Stimulated activated CD8-positive, alpha-beta memory T cell treated with anti-CD3 and anti-CD28 coated beads, Interleukin-7, amount 100 ng/mL, for 1 hour (primary cell): ENCODE data around the gene DENND1A.

Experiments
- DNase-seq, 2 donors: peaks; one replicate each; pipeline ENCODE4 v3.0.0-alpha.2; 2020; ENCODE audit warnings: low read depth in 2 of 2

DENND1A gene

DNA sequence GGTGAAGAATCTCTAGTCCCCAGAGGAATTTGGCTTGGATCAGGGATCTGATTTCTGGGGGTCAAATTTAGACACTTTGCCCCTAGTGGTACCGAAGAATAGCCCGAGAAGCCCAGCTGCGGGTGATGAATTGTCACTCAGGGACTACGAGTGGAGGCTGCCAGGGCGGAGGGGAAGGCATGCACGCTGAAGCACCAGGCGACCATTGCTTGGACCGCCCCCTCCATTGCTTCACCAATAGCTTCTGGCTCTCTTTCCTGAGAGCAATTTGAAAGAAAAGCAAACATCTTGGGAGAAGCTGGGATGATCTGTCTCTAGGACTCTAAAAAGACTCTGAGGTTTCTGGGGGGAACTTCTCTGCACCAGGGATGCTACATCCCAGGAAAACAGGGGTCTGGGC lies 436.3 kb downstream of the DENND1A start:
- DNase-seq, result no peak

DNA sequence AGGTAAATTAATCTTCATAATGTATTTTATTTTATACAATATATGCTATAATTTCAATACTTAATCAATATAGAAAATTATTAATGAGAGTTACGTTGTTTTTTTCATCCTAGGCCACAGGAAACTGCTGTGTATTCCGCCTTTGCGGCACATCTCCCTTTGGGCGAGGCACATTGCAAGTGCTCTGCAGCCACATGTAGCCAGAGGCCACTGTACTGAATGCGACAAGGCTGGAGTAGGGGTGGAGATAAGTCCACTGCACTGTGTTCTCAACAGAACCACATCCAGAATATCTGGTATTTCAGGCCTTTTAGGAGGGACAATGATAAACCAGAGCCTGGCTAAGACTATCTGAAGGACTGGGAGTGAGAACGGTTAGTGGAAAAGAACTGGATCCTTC lies 439.2 kb downstream of the DENND1A start:
- no peak for DNase-seq

DNA sequence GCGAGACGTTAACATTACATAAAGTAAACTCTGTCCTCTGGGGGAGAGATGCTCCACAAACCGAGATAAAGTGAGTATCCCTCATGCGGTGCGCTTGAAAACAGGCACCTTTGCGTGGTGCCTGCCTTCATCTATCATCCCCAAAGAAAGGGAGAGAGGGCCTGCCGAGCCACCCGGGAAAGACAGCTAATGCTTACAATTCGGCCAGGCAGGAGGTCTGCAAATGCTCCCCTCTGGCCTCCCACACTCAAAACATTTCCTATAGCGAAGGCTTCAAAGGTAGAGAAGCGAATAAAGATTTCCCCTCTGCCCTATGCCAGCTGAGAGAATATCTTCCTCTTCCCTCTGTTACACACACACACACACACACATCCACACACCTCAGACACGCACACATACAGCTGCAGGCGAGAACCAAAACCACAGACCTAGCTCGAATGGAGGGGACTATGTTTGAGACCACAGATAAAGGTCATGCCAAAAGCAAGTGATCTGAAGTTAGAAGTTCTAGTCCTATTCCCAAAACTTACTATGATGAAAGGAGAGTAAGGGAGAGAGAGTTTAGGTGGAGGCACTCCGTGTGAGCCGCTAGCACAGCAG lies 441.1 kb downstream of the DENND1A start:
- no peak for DNase-seq

DNA sequence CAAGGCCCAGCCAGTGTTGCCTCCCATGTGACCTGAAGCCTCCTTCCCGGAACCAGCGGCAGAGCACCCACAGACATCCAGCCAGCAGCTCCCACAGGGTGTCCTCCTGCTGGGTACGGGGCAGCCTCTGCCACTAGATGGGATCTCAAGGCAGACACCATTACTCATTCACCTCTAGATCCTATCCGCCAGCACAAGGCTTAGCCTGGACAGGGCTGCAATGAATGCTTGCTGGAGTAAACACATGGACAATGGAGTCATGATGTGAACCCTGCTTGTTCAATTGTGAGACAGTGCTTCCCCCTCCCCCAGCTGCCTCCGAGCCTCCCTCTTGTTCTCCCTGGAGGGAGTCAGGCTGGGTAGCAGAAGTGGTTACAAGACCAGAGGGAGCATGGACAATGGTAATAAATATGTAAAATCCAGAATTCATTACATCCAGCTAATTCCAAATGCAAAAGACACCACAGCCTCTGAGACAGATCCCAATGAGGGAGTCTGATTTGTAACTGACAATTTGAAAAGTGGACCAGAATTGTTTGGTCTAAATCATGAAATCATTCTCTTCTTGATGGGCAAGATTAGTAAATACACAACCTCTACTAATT lies 441.9 kb downstream of the DENND1A start:
- no peak for DNase-seq

GRCh38 chr9:123486431-123486830 lies 443.5 kb downstream of the DENND1A start:
- DNase-seq, result no peak

- no peak for DNase-seq
These were observed 444.7 kb downstream of the DENND1A start for GRCh38 chr9:123485216-123485615.

DNA sequence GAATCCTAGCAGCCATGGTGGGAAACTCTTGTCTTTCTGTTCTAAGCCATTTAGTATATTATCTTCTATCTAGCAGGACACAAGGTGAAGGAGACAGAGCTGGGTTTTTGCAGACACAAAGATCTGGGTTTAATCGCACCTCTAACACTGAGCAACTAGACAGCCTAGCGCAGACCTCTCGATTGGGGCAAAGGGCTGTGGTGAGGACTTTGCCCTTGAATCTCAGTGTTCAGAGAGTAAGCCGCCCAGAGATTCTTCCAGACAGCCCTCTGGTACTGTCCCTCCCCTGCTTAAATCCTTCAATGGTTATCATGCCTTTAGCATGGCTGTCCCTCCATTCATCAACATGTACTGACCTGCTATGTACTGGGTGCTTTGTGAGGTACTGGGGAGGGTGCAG lies 445.8 kb downstream of the DENND1A start:
- DNase-seq, result no peak

DNA sequence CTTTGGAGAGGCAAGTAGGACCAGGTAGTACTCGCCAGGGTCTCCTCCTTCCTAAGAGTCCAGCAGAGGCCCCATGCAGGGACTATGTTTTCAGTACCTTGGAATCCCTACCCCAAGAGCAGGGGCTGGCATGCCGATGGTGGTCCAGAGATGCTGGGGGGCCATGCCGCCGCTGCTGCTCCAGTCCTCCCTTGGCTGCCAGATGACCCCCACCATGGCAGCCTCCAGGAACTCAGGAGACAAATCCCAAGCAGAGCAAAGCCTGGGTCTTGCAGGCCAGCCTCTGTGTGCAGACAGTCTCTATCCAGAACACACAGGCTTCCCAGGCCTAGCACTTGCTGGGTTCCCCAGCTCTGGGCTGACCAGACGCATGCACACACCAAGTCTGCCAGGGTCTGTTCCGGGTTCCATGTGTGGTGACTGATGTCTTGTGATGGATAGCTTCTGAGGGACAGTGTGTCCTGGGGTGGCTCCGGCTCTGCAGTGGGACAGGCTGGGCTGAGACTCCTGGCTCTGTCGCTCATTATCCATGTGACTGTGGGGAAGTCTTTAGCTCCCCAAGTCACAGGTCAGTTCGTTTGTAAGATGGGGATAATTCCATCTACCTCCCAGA lies 446.6 kb downstream of the DENND1A start:
- DNase-seq, result no peak

GRCh38 chr9:123482295-123482968 lies 447.5 kb downstream of the DENND1A start:
- no peak for DNase-seq

DNA sequence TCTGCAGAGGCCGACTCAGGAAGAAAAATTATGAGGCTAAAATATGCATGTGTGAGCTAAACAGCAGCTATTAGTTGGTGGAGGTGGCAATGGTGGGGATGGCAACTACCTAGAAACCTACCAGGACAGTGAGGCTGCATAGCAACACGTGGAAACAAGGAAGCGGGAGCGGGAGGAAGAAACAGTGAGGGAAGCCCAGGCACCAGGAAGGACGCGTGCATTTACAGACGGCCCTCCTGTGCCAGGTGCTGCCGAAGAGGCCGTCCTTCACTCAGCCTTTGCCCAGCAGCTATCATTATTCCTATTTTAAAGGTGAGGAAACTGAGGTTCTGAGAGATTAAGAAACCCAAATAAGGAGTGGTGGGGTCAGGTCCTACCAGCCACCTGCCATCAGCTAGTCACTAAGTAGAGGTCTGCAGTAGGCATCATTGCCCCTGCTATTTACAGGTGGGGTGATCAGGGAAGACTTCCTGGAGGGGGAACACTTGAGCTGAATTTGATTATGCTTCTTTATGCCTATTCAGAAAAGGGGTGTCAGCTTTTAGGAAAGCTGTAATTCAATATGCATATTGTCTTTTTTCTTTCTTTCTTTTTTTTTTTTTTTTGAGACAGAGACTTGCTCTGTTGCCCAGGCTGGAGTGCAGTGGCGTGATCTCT lies 448.6 kb downstream of the DENND1A start:
- DNase-seq, result no peak

DNA sequence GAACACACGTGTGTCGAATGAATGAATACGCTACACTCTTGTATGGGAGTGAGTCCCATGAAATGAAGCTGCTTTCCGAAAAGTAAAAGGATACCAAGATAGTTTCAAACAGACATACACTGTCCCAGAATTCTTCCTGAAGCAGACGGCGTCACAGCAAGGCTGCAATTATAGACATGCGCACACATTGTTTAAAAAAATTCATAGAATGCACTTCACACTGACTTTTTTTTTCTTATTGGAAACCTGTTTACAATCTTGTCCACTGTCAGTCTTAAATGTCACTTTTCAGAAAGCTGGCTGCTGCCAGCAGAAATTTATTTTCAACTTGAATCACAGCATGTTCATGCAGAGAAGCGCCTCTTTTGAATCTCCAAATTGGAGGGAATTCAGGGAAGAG lies 449.1 kb downstream of the DENND1A start:
- DNase-seq, result no peak

DNA sequence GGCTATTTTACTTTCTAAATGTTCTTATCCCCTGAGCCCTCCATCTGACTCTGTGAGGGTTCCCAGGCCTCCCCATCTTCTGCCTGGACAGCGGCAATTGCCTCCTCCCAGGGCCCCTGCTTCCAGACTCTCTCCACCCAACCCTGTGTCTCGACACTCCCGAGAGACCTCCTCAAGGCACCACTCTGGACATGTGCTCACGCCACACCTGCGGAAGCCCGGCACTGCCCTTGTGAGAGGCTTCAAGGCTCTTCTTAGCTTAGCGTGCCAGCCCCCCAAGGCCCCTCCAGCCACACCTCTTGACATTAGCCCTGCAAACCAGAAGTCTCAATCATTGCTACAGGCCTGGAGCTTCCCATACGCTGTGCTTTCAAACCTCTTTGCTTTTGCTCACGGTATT lies 449.8 kb downstream of the DENND1A start:
- DNase-seq, result no peak

DNA sequence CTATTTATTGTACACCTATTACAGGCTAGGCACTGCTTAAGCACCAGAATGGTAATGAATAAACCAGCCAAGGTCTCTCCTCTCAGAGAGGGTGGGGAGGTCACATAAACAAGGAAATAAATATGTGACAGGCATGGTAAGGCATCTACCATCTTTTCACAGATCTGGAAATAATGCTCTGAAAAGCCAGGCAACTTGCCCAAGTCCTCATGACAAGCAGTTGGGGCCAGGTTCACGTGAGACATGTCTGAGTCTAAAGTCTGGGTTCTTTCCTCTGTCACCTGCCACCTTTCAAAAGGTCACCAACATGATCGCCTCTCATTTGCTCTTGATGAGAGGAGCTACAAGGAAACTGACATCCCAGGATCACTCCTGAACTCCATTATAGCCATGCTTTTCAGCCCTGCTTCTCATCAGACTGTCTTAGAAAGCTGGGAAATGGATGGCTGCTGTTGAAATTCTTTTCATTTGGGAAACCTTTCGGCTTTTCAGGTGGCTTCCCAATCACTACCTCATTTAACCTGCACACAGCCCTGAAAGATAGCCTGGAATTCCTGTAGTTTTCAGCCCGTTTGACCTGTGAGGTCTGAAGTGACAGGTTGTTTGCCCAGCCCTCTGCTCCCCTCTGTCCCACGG lies 450.8 kb downstream of the DENND1A start:
- DNase-seq, result no peak

DNA sequence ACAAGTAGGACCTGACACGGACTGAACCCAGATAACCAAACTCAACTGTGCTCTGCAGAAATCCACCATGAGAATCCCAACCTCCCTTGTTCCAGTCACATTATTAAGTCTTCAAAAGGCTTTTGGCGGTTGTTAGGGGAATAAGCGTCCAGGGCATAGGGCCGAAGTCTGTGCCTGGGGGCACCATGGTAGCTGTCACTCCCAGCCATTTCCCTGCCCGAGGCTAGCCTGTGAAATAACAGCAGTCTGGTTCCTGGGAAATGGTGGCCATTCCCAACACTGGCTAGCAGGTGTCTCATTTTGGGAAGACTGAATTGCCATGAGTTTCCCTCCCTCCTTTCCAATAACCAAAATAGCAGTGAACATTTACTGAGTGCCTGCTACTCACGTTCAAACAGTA lies 451.8 kb downstream of the DENND1A start:
- DNase-seq, result no peak

GRCh38 chr9:123475407-123475806 lies 454.5 kb downstream of the DENND1A start:
- no peak for DNase-seq

- DNase-seq, result no peak
These were observed 456.9 kb downstream of the DENND1A start for GRCh38 chr9:123472862-123473614.

DNA sequence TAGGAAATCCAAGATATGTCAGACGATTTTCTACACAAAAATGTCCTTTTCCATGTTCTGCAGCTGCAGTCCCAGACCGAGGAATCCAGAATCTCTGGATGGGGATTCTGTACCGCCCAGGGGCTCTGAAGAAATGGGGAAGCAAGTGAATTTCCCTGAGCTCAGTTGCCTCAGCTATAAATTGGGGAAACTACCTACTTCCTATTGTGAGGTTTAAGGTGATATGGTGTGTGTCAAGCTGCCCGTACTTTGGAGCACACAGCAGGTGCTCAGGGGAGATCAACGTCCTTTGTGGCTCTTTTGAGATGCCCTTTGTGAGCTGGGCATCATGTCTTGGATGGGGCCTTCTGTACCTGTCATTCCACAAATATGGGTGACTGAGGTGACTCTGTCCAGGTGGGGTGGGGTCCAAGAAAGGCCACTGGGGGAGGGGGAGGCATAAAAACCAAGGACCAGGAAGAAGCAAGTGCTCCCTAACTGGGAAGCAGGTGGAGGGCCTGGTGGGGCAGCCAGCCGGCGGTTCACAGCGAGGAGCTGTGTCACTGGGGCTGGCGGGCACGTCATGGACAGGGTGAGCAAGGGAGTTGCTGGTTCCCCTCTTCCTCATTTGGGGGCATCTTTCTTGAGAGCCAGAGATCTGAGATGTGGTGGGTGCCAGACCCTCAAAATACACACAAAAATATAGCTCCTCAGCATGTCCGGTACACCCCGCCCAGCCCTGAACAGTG lies 457.9 kb downstream of the DENND1A start:
- DNase-seq, result no peak

DNA sequence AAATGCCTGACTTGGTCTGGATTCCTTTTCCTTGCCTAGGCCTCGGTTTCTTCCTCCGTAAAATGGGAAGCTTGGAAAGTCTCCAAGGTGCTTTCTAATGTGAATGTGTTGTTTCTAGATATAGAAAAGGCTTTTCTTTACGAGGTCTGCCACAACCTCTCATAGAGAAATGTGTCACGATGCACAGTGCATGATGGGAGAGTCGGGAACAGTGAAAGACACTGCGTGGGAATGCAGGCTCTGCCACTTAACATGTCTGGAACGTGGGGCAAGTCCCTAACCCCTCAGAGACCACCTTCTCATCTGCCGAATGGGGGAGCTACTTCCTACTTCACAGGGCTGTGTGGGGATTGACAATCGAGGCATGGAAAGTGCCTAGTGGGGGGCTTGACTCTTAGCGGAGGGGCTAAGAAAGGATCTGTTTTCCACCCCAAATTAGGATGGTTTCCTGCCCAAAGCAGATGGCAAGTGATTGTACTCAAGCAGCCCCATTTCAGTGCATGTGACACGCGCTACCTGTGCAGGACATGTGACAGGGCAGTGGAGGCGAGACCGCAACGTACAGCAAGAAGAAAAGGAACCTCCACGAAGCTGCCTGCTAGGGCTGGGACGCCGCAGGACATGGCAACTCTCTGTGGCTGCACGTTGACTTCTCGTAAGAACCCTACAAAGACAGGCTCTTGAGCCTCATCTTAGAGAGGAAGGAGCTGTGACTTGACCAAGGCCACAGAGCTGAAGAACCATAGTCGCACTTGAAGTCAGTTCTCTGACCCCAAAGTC lies 458.7 kb downstream of the DENND1A start:
- DNase-seq, result no peak

- no peak for DNase-seq
These were observed 459.7 kb downstream of the DENND1A start for GRCh38 chr9:123470121-123470782.
